HL-60 (cell line): ENCODE data around the gene CDHR4.
A peak's percentile ranks its signal among the peaks of the same experiment; 100 is the strongest.
"Not testable (repeated sequence)": the region's sequence is repeated elsewhere in the genome, so short reads cannot be mapped to it uniquely, and the experiment has no call there.

ENCODE experiments used
- DNase-seq, 2 experiments: peaks; one replicate each; pipeline ENCODE4 v3.0.0-alpha.2; 2010 to 2020; ENCODE audit warnings: low read depth in 1 of 2, low spot score in 1 of 2
- H3K27ac ChIP-seq: fragments of 250-450 bp; sonication (Bioruptor Pico); replicated peaks from 2 replicates; pipeline ENCODE4 v1.5.1; 2020; ENCODE audit warnings: mild to moderate bottlenecking, moderate library complexity
- H3K27me3 ChIP-seq: fragments of 250-450 bp; sonication (Bioruptor Pico); 2 replicates; pipeline ENCODE4 v1.5.1; 2021; ENCODE audit warnings: mild to moderate bottlenecking, moderate library complexity; ENCODE audit not compliant: insufficient read depth, poor library complexity, severe bottlenecking
- H3K4me3 ChIP-seq: replicated peaks from 2 replicates; pipeline ENCODE4 v1.5.1; 2011; ENCODE audit warnings: mild to moderate bottlenecking, control low read depth, low read length; ENCODE audit not compliant: insufficient read depth
- CTCF ChIP-seq: IDR thresholded peaks from one replicate; pipeline ENCODE4 v1.5.1; 2011; ENCODE audit warnings: low read length, control low read depth, inconsistent platforms; ENCODE audit not compliant: insufficient read depth
- GABPA ChIP-seq: IDR thresholded peaks from 2 replicates; pipeline ENCODE4 v1.6.1; 2012; ENCODE audit warnings: low read depth
- POLR2AphosphoS5 ChIP-seq: IDR thresholded peaks from 2 replicates; pipeline ENCODE4 v1.6.1; 2012; ENCODE audit warnings: low read depth
- REST ChIP-seq: IDR thresholded peaks from 2 replicates; pipeline ENCODE4 v1.6.1; 2012; ENCODE audit warnings: low read depth; ENCODE audit not compliant: insufficient replicate concordance
- SPI1 ChIP-seq: IDR thresholded peaks from 2 replicates; pipeline ENCODE4 v1.6.1; 2012; ENCODE audit warnings: low read depth, mild to moderate bottlenecking, borderline replicate concordance

CDHR4 gene

DNA sequence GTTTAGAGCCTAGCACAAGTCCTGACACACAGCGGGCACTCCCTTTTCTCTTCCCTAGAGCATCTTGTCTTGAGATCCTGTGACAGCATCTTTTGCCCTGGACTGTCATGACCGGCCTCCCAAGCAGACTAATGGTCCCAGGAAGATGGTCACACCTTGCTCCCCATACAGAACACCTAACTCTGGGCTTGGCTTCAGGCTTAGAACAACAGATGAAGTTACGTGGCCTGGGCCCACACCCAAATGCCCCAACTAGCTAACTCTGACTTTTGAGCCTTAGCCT lies 12.6 kb downstream of the CDHR4 start:
- Histone ChIP-seq H3K27me3 (no peaks in the 10 kb centered on the region), H3K4me3 (no peak overlapping the region), H3K27ac (no peak overlapping the region; the same call in 1 of the 2 replicates)
- no peak for DNase-seq
- TF ChIP-seq CTCF, result no peak
- TF ChIP-seq POLR2AphosphoS5, result no peak
- TF ChIP-seq GABPA, result no peak
- no peak for TF ChIP-seq REST

GRCh38 chr3:49786357-49787181 lies 13.1 kb downstream of the CDHR4 start, which contains the start of gene IP6K1:
TSS of gene IP6K1 (minus strand) at chr3:49786542. CDS start at chr3:49748040, 38,502 bp downstream.
- TF ChIP-seq SPI1, result no peak; the same call in 1 of the 2 replicates
- TF ChIP-seq POLR2AphosphoS5, result peak; percentile 69; the same call in 1 of the 2 replicates
- TF ChIP-seq GABPA, result 0 out of 2 replicates have a peak, but pooled peaks have one; percentile 20
- TF ChIP-seq CTCF, result no peak
- H3K4me3 ChIP-seq, result peak within 1 kb of the TSS; percentile 99
- H3K27ac ChIP-seq, result peak within 1 kb of the TSS; percentile 74
- DNase-seq, result peak; percentile 100
- no peaks in the 10 kb centered on the region for H3K27me3 ChIP-seq

- no peak for DNase-seq
These were observed 13.9 kb downstream of the CDHR4 start for GRCh38 chr3:49785565-49786356.

DNA sequence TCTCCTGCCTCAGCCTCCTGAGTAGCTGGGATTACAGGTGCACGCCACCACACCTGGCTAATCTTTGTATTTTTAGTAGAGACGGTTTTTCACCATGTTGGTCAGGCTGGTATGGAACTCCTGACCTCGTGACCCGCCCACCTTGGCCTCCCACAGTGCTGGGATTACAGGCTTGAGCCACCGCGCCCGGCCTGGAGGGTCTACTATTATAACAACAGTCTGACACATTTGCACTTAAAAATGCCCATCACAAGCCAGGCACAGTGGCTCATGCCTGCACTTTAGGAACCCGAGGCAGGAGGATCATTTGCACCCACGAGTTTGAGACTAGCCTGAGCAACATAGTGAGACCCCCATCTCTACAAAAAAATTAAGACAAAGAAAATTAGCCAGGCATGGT lies 17.4 kb downstream of the CDHR4 start:
- H3K27me3 ChIP-seq, DNase-seq, H3K4me3 ChIP-seq, H3K27ac ChIP-seq: not testable (repeated sequence)

More at GRCh38 chr3:49785565-49786356, 13.9 kb downstream of the CDHR4 start:
- TF ChIP-seq SPI1 (peak; percentile 92), POLR2AphosphoS5 (no peak), REST (peak; percentile 81)
- H3K27ac ChIP-seq, result peak overlapping the region; percentile 74
- H3K4me3 ChIP-seq, result peak overlapping the region; percentile 99
- H3K27me3 ChIP-seq, result no peaks in the 10 kb centered on the region
